ENCODE measurements around the gene CCDC88B. TPM values are rescaled to one million over a fixed set of nuclear protein-coding genes. Genes with fewer than 3 reads are reported as not detected.
A peak's percentile ranks its signal among the peaks of the same experiment; 100 is the strongest.

Gene CCDC88B
- total RNA-seq, 1 experiment from 2014 or later, result 11.2 TPM

GRCh38 chr11:64291752-64292459 lies 48.1 kb upstream of the CCDC88B start:
- Mint-ChIP-seq H3K9me3 (no peaks in the 10 kb centered on the region; a peak in 2 of 5 replicates), H3K27ac (no peak overlapping the region), H3K36me3 (ENCODE audit: insufficient read depth in 1 of 3, low read depth in 3 of 3) (peaks cover 0 to 2% (median 0%) of the 10 kb centered on the region in 3 experiments; a peak in 3 of 7 replicates), H3K27me3 (ENCODE audit: low read depth) (peaks cover 78% of the 10 kb centered on the region), H3K4me3 (peak overlapping the region; percentile 47 to 77; a peak in 2 of 5 replicates), H3K4me1 (peaks cover 4 to 10% of the 10 kb centered on the region in 2 experiments)
- no peak overlapping the region for H2BK5ac ChIP-seq (ENCODE audit: insufficient read length, low read length)
- H4K91ac ChIP-seq (ENCODE audit: insufficient read length, low read depth, low read length), result no peak overlapping the region
- H2AK5ac ChIP-seq (ENCODE audit: insufficient read length, low read length), result no peak overlapping the region
- no peak overlapping the region for H3K23ac ChIP-seq (ENCODE audit: insufficient read length, low read depth, low read length)
- no peaks in the 10 kb centered on the region for H4K20me1 ChIP-seq (ENCODE audit: control insufficient read depth, insufficient read depth, insufficient read length)
- H3K27ac ChIP-seq (ENCODE audit: insufficient read length, low read depth, low read length), result no peak overlapping the region
- H2BK15ac ChIP-seq (ENCODE audit: low read depth, low read length), result no peak overlapping the region
- no peak overlapping the region for H2BK120ac ChIP-seq (ENCODE audit: low read depth, low read length, poor library complexity, severe bottlenecking)
- H3K79me2 ChIP-seq (ENCODE audit: insufficient read depth, low read length), result no peaks in the 10 kb centered on the region
- no peak for TF ChIP-seq CTCF (conservative IDR thresholded peaks at IDR 0.05)
- no peaks in the 10 kb centered on the region for H3K79me1 ChIP-seq (ENCODE audit: insufficient read depth, low read depth, low read length, poor library complexity, severe bottlenecking)
- H3K18ac ChIP-seq (ENCODE audit: insufficient read length, low read depth, low read length), result no peak overlapping the region
- no peak overlapping the region for H2BK12ac ChIP-seq (ENCODE audit: insufficient read length, low read depth, low read length)
- H3K4me1 ChIP-seq (ENCODE audit: insufficient read depth, low read length), result no peaks in the 10 kb centered on the region
- no peaks in the 10 kb centered on the region for H3K9me3 ChIP-seq (ENCODE audit: control insufficient read depth, low read depth, low read length)
- H4K8ac ChIP-seq (replicated peaks; ENCODE audit: insufficient read length, low read depth, low read length), result no peak overlapping the region
- WGBS (ENCODE audit: extremely low coverage, insufficient read length, low lambda C conversion rate), result no CpG with 5 or more reads among the region's 96 CpGs
- no peak overlapping the region for H4K5ac ChIP-seq (ENCODE audit: insufficient read length, low read depth, low read length)
- H3T11ph ChIP-seq (ENCODE audit: low read length), result no peak overlapping the region
- H3K4ac ChIP-seq (ENCODE audit: low read depth, low read length), result no peak overlapping the region
- no peak overlapping the region for H3K56ac ChIP-seq (ENCODE audit: insufficient read length, low read depth, low read length)
- no peak overlapping the region for H2AFZ ChIP-seq (ENCODE audit: low read length)
- H3K4me2 ChIP-seq (ENCODE audit: insufficient read depth, insufficient read length, low read length), result peak overlapping the region; percentile 58
- no peak overlapping the region; the same call in 1 of the 2 replicates for H3K14ac ChIP-seq (ENCODE audit: insufficient read depth, low read length)
- H2BK20ac ChIP-seq (ENCODE audit: low read depth, low read length, poor library complexity, severe bottlenecking), result no peak overlapping the region
- peaks cover 3% of the 10 kb centered on the region for H3K23me2 ChIP-seq (ENCODE audit: insufficient read length, low read depth, low read length, poor library complexity, severe bottlenecking)
- no peak for DNase-seq
- peaks cover 63% of the 10 kb centered on the region for H3K27me3 ChIP-seq (ENCODE audit: insufficient read depth, low read length)
- H3K9ac ChIP-seq (ENCODE audit: extremely low read depth, insufficient read length, low read length), result no peak overlapping the region

All from H9 (cell line).